SHP77 treated with DMSO at 0.1 percent for 48 hours (cell line): ENCODE measurements around the gene RNF41.
"Not testable (repeated sequence)": the region's sequence is repeated elsewhere in the genome, so short reads cannot be mapped to it uniquely, and the experiment has no call there.

Experiments used
- DNase-seq: peaks from one replicate; lab custom pipeline; 2025; lab: John Stamatoyannopoulos, UW

The RNF41 gene

GRCh38 chr12:56165369-56165768 lies 56.4 kb downstream of the RNF41 start:
- no peak for DNase-seq

GRCh38 chr12:56164345-56164729 lies 57.4 kb downstream of the RNF41 start:
- DNase-seq = no peak

- no peak for DNase-seq
Measured at GRCh38 chr12:56163533-56164344, 58.0 kb downstream of the RNF41 start.

GRCh38 chr12:56162468-56163290 lies 59.0 kb downstream of the RNF41 start:
- DNase-seq = no peak

- no peak for DNase-seq
Measured at GRCh38 chr12:56161690-56162351, 59.9 kb downstream of the RNF41 start.

GRCh38 chr12:56160894-56161689 lies 60.6 kb downstream of the RNF41 start:
- DNase-seq = no peak

GRCh38 chr12:56160193-56160763 lies 61.4 kb downstream of the RNF41 start:
- DNase-seq = no peak

- no peak for DNase-seq
Measured at GRCh38 chr12:56159482-56160192, 62.1 kb downstream of the RNF41 start.

- no peak for DNase-seq
Measured at GRCh38 chr12:56158926-56159461, 62.7 kb downstream of the RNF41 start.

- peak; percentile 90 for DNase-seq
Measured at GRCh38 chr12:56158029-56158925, 63.4 kb downstream of the RNF41 start, which contains the start of gene MYL6. Gene MYL6, plus strand, starts transcription at chr12:56158359. Its CDS starts 43 bp downstream, at chr12:56158402.

GRCh38 chr12:56157201-56158028 lies 64.3 kb downstream of the RNF41 start:
- peak; percentile 44 for DNase-seq

GRCh38 chr12:56156464-56157200 lies 65.1 kb downstream of the RNF41 start:
- DNase-seq = not testable (repeated sequence)

- no peak for DNase-seq
Measured at GRCh38 chr12:56155256-56155845, 66.4 kb downstream of the RNF41 start.

GRCh38 chr12:56154818-56155217 lies 66.9 kb downstream of the RNF41 start:
- DNase-seq = no peak

- no peak for DNase-seq
Measured at GRCh38 chr12:56154246-56154771, 67.4 kb downstream of the RNF41 start.

- DNase-seq = no peak
Measured at GRCh38 chr12:56153678-56154065, 68.0 kb downstream of the RNF41 start.
